Measurements from ENCODE around the gene RPS2.
A peak's percentile ranks its signal among the peaks of the same experiment; 100 is the strongest.
"Not testable (repeated sequence)": the region's sequence is repeated elsewhere in the genome, so short reads cannot be mapped to it uniquely, and the experiment has no call there.

The RPS2 gene

GRCh38 chr16:1962161-1963153 lies 2.2 kb downstream of the RPS2 start:
- DNase-seq, result not testable (repeated sequence)

- DNase-seq, result no peak
Measured at GRCh38 chr16:1961651-1962067, 3.0 kb downstream of the RPS2 start.

- peak; percentile 37 for DNase-seq
Measured at GRCh38 chr16:1960665-1961630, 3.7 kb downstream of the RPS2 start.

GRCh38 chr16:1959269-1960039 lies 5.2 kb downstream of the RPS2 start, which contains the start of gene NDUFB10:
Gene NDUFB10, plus strand, starts transcription at chr16:1959538. Its CDS starts 87 bp downstream, at chr16:1959625.
- DNase-seq, result peak; percentile 95

GRCh38 chr16:1958715-1959268 lies 5.8 kb downstream of the RPS2 start:
- DNase-seq, result no peak

- DNase-seq, result not testable (repeated sequence)
Measured at GRCh38 chr16:1958143-1958491, 6.5 kb downstream of the RPS2 start.

GRCh38 chr16:1957434-1958142 lies 7.0 kb downstream of the RPS2 start:
- not testable (repeated sequence) for DNase-seq

GRCh38 chr16:1953734-1954133 lies 10.9 kb downstream of the RPS2 start:
- no peak for DNase-seq

- DNase-seq, result no peak
Measured at GRCh38 chr16:1950559-1950958, 14.1 kb downstream of the RPS2 start.

GRCh38 chr16:1950047-1950446 lies 14.6 kb downstream of the RPS2 start:
- DNase-seq, result no peak

GRCh38 chr16:1949507-1949906 lies 15.1 kb downstream of the RPS2 start:
- DNase-seq, result no peak

GRCh38 chr16:1947369-1947670 lies 17.3 kb downstream of the RPS2 start:
- DNase-seq, result no peak

GRCh38 chr16:1946495-1947368 lies 17.9 kb downstream of the RPS2 start:
- no peak for DNase-seq

- DNase-seq, result no peak
Measured at GRCh38 chr16:1945559-1946391, 18.9 kb downstream of the RPS2 start.

GRCh38 chr16:1944612-1945199 lies 19.9 kb downstream of the RPS2 start:
- DNase-seq, result no peak

- peak; percentile 99 for DNase-seq
Measured at GRCh38 chr16:1942810-1943726, 21.6 kb downstream of the RPS2 start, which contains the start of gene MSRB1. Gene MSRB1, minus strand, starts transcription at chr16:1943199. Its CDS starts 43 bp downstream, at chr16:1943156.

- DNase-seq, result no peak
Measured at GRCh38 chr16:1942047-1942809, 22.4 kb downstream of the RPS2 start.

Data from eye (tissue), 1 donor.